ENCODE results near the gene TNIK.

- TF ChIP-seq SIN3A (IDR thresholded peaks at IDR 0.05; ENCODE audit: borderline replicate concordance, insufficient read depth, low read length) (no peak), POLR2AphosphoS5 (IDR thresholded peaks at IDR 0.05; ENCODE audit: low read depth, low read length) (no peak), TAF1 (IDR thresholded peaks at IDR 0.05; ENCODE audit: borderline replicate concordance, insufficient read depth, low read length) (no peak)
Observed at GRCh38 chr3:171321559-171322360, 138.4 kb downstream of the TNIK start.

Measured in PFSK-1 (cell line).